ENCODE measurements around the gene SYMPK. TPM values are rescaled to one million over a fixed set of nuclear protein-coding genes. Genes with fewer than 3 reads are reported as not detected.
A peak's percentile ranks its signal among the peaks of the same experiment; 100 is the strongest.

Gene SYMPK
- total RNA-seq, 2 donors from 2014 or later = 29.0 to 29.6 TPM

DNA sequence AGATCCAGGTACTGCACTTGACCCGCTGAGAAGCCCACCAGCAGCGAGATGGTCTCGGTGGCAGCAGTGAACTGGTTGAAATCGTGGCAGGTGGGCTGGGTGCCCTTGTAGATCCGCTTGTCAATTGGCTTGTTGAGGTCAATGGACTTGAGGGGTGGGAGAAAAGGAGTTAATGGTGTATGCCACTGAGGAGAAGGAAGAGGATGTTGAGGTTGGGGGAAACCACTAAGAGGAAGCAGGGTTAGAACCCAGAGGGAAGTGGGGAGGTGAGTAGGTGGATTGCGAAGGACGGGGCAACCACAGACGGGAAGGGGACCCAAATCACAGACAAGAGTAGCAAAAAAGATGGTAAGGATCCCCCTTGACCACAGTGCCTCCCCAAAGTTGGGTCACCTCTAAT lies 72.0 kb downstream of the SYMPK start:
- intact Hi-C loops (cut with DNase I) = no loop called here
- no peak for ATAC-seq
- no peak for DNase-seq

DNA sequence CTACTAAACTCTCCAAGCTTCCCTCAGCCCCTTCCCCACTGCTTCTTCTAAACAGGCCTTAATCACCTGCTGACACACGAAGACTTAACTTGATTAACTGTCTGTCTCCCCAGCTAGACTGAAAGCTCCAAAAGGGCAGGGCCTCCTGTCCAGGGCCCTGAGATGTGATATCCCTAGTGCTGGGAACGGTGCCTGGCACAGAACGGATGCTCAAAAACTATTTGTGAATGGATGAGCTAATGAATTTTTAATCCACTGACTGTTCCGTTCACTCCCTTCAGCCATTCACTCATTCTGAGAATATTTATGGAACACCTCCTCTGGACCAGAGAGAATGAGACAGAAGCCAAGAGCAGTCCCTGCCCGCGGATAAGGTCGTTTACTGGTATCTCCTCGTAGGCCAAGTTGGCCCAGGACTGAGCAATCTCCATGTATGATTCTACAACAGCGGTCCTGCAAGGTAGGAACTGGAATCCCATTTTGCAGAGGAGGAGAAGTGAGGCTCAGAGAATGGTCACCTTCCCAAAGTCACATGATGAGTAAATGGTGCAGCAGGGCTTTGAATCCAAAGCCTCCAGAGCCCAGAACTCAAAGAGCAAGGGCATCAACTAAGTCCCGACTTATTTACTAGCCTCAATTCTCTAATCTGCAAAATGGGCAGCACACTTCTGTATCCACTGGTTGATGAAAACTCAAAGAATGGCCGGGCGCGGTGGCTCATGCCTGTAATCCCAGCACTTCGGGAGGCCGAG lies 73.7 kb downstream of the SYMPK start:
- DNase-seq = no peak
- intact Hi-C loops (cut with DNase I) = no loop called here
- ATAC-seq = peak in 1 of 2 donors; percentile 6

- intact Hi-C loops (cut with DNase I) = no loop called here
- ATAC-seq = no peak
- no peak for DNase-seq
These were observed 76.4 kb downstream of the SYMPK start for GRCh38 chr19:45786533-45786894.

DNA sequence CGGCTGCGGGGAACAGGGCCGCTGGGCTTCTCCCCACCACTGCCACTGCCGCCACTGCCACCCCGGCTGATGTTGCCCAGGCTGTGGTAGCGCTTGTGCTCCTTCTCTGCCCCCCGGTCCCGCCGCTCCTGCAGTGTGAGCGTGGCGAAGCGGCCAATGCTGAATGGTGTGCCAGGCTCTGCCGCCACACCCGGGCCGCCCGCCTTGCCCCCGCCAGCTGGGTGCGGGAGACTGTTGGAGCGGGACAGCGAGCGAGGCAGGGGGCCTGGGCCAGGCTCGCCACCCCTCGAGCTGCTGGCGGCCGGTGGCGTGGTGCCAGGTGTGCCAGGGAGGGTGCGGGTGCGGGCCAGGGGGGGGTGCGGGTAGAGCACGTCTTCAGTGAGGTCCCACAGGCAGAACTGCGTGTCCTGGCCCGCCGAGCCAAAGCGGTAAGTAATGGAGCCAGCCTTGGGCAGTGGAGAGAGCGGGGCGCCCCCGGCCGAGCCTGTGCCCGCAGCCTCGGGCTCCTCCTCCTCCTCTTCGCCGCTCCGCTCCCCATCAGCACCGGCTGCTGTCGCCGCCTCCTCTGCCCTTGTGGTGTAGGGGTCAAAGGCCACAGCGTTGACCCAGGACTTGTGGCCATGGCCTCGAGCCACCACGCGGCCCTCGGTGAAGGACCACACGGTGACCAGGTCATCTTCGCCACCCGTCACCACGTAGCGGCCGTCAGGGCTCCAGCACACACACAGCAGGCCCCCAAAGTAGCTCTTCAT lies 77.0 kb downstream of the SYMPK start:
- no peak for ATAC-seq
- DNase-seq = no peak
- intact Hi-C loops (cut with DNase I) = no loop called here

- ATAC-seq (no peak), DNase-seq (no peak)
- intact Hi-C loops (cut with DNase I) = no loop called here
These were observed 77.8 kb downstream of the SYMPK start for GRCh38 chr19:45785097-45785496.

GRCh38 chr19:45784096-45784495 lies 78.9 kb downstream of the SYMPK start:
- DNase-seq = no peak
- ATAC-seq = no peak
- intact Hi-C loops (cut with DNase I) = no loop called here

GRCh38 chr19:45782820-45783785 lies 79.8 kb downstream of the SYMPK start:
- intact Hi-C loops (cut with DNase I) = no loop called here
- peak; percentile 78 for DNase-seq
- peak; percentile 39 to 70 for ATAC-seq

DNA sequence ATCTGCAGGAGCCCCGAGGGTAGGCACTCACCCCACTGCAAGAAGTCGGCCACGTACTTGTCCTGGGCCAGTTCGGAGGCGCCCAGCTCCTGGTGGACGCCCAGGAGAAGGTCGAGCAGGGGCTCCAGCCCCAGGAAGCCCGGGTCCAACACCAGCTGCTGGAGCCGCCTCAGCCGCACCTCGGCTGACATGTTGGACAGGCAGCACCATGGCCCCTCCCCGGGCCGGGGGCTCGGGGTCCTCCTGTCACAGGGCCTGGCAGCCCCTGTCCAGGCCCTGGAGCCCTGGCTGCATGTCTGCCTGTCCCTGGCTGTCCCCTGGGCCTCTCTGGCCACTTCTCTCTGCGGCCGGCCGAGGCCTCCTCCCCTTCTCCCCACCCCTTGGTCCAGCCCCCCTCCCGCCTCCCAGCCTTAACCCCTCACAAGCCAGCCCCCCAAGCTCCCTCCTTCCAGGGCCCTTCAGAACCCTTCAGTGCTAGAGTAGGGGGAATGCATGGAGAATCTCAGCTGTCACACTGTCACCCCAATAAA lies 80.7 kb downstream of the SYMPK start, which contains the start of gene DMPK:
DMPK (minus strand) TSS at position 329 of the 530 bp plus-strand sequence; CDS start at position 191, 138 bp downstream.
- intact Hi-C loops (cut with DNase I) = no loop called here
- peak; percentile 67 to 74 for ATAC-seq

DNA sequence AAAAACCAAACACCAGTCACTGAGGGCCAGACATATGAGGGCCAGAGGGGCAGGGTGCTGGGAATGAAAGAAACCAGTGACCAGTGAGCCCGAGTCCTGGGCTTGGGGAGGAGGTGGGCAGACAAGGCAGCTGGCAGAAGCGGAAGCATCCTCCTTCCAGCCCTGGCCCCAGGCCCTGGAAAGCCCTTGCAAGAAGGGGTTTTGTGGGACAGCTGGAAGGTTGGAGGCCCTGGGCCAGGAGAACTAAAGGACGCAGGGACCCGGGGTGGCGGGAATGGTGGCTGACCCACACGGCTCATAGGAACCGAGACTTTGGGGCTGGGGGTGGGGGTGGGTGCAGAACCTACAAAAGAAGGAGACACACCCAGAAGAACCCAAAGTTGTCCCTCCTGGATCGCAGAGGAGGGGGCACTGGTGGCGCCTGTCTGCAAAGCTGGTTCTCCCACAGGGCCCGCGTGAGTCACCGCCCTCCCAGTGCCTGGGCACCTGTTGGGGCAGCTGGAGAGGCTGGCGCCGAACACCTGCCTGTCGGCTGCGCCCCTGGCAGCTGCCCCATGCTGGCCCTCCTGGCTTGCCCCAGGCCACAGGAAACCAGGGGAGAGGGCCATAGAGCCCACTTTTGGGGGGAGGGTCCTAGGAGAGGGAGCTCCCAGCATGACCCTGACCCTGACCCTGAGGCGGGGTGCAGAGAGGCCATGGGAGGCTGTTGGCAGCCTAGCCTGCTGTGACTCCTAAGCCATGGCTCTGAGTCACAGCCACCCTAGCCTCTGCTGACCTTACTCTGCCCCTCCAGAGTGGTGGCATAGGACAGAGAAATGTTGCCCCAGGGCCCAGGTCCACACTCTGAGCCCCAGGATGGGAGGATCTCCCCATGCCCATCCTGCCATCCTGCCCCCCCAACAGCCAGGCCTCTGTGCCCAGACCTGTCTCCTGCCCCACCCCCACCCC lies 81.5 kb downstream of the SYMPK start:
- intact Hi-C loops (cut with DNase I) = no loop called here
- ATAC-seq (peak; percentile 3 to 14), DNase-seq (no peak)

More for the DNA sequence above, 80.7 kb downstream of the SYMPK start, which contains the start of gene DMPK:
- DNase-seq = peak; percentile 68

DNA sequence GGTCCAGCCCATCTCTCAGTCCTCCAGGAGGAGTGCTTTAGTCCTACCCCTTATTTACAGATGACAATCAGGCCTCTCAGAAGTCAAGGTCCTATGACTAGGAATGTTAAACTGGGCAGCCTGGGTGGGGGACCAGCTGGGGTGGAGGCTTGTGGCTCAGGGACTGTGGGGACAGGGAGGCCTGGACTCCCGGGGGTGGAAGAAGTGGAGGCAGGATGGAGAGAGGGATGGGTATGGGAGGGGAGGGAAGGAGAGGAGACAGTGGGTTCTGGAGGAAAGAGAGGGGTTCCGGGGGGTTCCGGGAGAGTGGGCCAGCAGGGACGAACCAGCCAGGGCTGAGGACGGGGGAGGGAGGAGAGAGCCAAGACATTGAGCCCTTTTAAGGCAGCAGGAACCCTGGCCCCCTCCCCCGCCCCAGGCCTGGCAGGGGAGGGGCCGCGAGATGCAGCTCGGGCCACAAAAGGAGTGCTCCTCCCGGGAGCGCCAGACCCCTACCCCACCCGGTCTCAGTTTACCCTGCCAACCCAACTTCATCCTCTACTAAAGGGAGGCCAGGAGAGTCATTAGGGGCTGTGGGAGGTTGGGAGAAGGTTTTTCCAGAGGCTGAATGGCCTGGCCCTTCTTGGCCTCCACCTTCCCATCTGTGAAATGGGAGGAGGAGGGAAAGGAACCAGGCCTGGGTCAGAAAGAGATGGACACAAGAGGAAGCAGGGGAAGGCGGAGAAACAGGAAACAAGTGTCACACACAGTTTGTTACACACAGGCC lies 82.3 kb downstream of the SYMPK start:
- DNase-seq = no peak
- no peak for ATAC-seq
- intact Hi-C loops (cut with DNase I) = no loop called here

DNA sequence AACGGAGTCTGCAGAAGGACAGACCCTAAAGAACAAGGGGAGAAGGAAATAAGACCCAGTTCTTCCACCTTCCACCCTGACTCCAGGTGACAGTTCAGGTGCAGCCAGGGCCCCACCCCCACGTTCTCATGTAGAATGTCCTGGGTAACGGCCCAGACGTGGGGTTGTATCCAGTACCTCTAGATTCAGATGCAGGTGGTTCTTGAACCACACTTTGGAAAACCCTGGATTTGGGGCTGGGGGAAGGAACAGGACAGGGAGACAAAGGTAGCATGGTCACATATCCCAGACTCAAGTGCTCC lies 82.8 kb downstream of the SYMPK start:
- no peak for ATAC-seq
- intact Hi-C loops (cut with DNase I) = no loop called here
- DNase-seq = no peak

DNA sequence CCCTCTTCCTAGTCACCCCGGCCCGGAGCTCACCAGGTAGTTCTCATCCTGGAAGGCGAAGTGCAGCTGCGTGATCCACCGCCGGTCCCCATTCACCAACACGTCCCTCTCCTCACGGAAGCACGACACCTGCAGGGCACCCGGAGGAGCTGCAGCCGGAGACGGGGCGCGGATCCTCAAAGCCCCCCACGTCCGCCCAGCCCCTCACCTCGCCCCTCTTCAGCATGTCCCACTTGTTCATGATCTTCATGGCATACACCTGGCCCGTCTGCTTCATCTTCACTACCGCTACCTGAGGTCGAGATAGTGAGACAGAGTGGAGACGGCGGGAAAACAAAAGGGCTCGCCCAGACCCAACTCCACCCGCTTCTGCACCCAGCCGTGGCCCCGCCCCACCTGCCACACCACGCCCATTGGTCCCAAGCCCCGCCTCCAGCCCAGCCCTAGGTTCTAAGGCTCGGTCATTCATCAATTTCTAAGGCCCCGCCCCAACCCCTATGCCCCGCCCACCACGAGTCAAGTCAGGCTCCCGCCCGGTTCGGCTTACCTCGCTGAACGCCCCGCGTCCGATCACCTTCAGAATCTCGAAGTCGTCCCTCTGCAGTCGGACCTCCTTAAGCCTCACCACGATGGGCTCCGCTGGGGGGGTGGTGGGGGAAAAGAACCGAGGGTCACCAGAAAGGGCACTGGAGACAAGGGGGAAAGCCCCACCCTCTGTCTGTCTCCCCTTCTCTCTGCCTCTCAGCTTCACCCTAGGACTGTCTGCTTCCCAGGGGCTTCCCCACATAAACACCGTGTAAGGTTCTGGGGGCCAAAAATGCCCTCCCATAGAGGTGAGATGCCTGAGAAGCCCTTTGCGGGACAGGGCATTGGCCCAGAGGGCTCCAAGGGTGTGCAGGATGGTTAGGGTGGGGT lies 83.5 kb downstream of the SYMPK start:
- DNase-seq (peak; percentile 85), ATAC-seq (peak; percentile 35 to 53)
- intact Hi-C loops (cut with DNase I) = no loop called here

- no peak for DNase-seq
- ATAC-seq = no peak
These were observed 84.8 kb downstream of the SYMPK start for GRCh38 chr19:45778010-45778661.

DNA sequence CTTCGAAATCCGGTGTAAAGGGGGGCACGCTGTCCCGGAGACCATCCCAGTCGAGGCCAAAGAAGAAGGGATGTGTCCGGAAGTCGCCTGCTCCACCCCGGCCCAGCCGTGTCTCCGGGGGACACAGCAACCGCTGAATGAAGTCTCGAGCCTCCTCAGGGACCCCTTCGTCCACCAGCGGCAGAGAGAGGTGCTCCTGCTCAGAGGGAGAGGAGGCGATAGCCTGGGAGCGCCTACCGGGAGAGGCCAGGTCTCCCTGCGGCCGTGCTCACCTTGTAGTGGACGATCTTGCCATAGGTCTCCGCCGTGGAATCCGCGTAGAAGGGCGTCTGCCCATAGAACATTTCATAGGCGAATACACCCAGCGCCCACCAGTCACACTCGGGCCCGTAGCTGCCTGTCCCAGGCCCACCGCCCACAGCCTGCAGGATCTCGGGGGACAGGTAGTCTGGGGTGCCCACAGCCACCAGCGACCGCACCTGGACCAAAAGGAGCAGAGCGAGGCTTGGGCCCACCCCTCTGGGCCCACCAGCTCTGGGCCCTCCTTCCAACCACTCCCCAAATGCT lies 85.5 kb downstream of the SYMPK start:
- no peak for ATAC-seq
- intact Hi-C loops (cut with DNase I) = no loop called here
- no peak for DNase-seq

More at GRCh38 chr19:45778010-45778661, 84.8 kb downstream of the SYMPK start:
- intact Hi-C loops (cut with DNase I) = no loop called here

- intact Hi-C loops (cut with DNase I) = no loop called here
- DNase-seq (no peak), ATAC-seq (no peak)
These were observed 88.2 kb downstream of the SYMPK start for GRCh38 chr19:45774765-45775164.

- intact Hi-C loops (cut with DNase I) = no loop called here
- ATAC-seq (no peak), DNase-seq (no peak)
These were observed 89.6 kb downstream of the SYMPK start for GRCh38 chr19:45773384-45773783.

Data from left cardiac atrium (tissue), 4 donors.